ENCODE measurements around the gene SRA1.

SRA1 gene

GRCh38 chr5:140550147-140551079, 6.9 kb downstream of the SRA1 start:
- no peak for DNase-seq (ENCODE audit: low spot score)

GRCh38 chr5:140549237-140550144, 7.8 kb downstream of the SRA1 start:
- DNase-seq (ENCODE audit: low spot score) = peak; percentile 76

- no peak for DNase-seq (ENCODE audit: low spot score)
Measured at GRCh38 chr5:140548791-140549190, 8.5 kb downstream of the SRA1 start.

- DNase-seq (ENCODE audit: low spot score) = no peak
Measured at GRCh38 chr5:140548300-140548688, 9.0 kb downstream of the SRA1 start.

- DNase-seq (ENCODE audit: low spot score) = peak; percentile 96
Measured at GRCh38 chr5:140547508-140548299, 9.6 kb downstream of the SRA1 start, which contains the start of gene EIF4EBP3. TSS of gene EIF4EBP3 (plus strand) at chr5:140547662. CDS start at chr5:140547738, 76 bp downstream.

GRCh38 chr5:140546851-140547507, 10.3 kb downstream of the SRA1 start:
- no peak for DNase-seq (ENCODE audit: low spot score)

- no peak for DNase-seq (ENCODE audit: low spot score)
Measured at GRCh38 chr5:140545606-140546005, 11.7 kb downstream of the SRA1 start.

- no peak for DNase-seq (ENCODE audit: low spot score)
Measured at GRCh38 chr5:140544986-140545385, 12.3 kb downstream of the SRA1 start.

- DNase-seq (ENCODE audit: low spot score) = no peak
Measured at GRCh38 chr5:140542972-140543371, 14.3 kb downstream of the SRA1 start.

- no peak for DNase-seq (ENCODE audit: low spot score)
Measured at GRCh38 chr5:140540227-140540626, 17.0 kb downstream of the SRA1 start.

GRCh38 chr5:140524003-140524402, 33.3 kb downstream of the SRA1 start:
- DNase-seq (ENCODE audit: low spot score) = no peak

GRCh38 chr5:140513124-140513523, 44.1 kb downstream of the SRA1 start:
- no peak for DNase-seq (ENCODE audit: low spot score)

- no peak for DNase-seq (ENCODE audit: low spot score)
Measured at GRCh38 chr5:140509898-140510297, 47.4 kb downstream of the SRA1 start.

GRCh38 chr5:140502834-140503233, 54.4 kb downstream of the SRA1 start:
- DNase-seq (ENCODE audit: low spot score) = no peak
